Stimulated activated CD8-positive, alpha-beta memory T cell treated with anti-CD3 and anti-CD28 coated beads, Interleukin-7, amount 100 ng/mL, for 48 hours (primary cell): Measurements from ENCODE around the gene KLF14.
"Not testable (repeated sequence)": the region's sequence is repeated elsewhere in the genome, so short reads cannot be mapped to it uniquely, and the experiment has no call there.

Experiments
- DNase-seq, 2 donors: peaks; one replicate each; pipeline ENCODE4 v3.0.0-alpha.2; 2020; ENCODE audit warnings: low read depth in 1 of 2; ENCODE audit errors: extremely low read depth in 1 of 2

Gene KLF14

GRCh38 chr7:130721486-130722277 lies 12.3 kb downstream of the KLF14 start:
- no peak for DNase-seq

- no peak for DNase-seq
Observed at GRCh38 chr7:130719541-130719940, 14.5 kb downstream of the KLF14 start.

GRCh38 chr7:130712416-130712815 lies 21.6 kb downstream of the KLF14 start:
- DNase-seq, result no peak

GRCh38 chr7:130708766-130709165 lies 25.2 kb downstream of the KLF14 start:
- DNase-seq, result no peak

GRCh38 chr7:130708001-130708400 lies 26.0 kb downstream of the KLF14 start:
- DNase-seq, result no peak

GRCh38 chr7:130703851-130704250 lies 30.2 kb downstream of the KLF14 start:
- no peak for DNase-seq

- DNase-seq, result no peak
Observed at GRCh38 chr7:130701650-130702049, 32.4 kb downstream of the KLF14 start.

- no peak for DNase-seq
Observed at GRCh38 chr7:130700760-130701159, 33.2 kb downstream of the KLF14 start.

DNA sequence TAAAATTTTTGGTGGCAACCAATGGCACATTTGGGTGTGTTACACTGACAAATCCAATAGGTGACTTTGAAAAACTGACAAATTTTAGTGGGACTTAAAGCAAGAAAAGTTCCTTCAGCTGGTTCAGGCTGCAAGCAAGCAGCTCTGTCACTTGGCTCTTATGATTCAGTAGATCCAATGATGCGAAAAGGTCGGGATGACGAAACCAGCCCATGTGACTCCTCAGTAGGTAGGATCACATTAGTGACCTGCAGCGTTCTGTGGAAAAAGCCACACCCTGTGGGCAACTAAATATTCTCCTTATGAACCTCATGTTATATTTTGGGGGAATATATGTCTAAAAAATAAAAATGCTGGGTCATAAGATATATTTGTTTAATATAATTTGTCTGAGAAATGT lies 34.3 kb downstream of the KLF14 start:
- DNase-seq, result no peak

- no peak for DNase-seq
Observed at GRCh38 chr7:130697820-130698219, 36.2 kb downstream of the KLF14 start.

DNA sequence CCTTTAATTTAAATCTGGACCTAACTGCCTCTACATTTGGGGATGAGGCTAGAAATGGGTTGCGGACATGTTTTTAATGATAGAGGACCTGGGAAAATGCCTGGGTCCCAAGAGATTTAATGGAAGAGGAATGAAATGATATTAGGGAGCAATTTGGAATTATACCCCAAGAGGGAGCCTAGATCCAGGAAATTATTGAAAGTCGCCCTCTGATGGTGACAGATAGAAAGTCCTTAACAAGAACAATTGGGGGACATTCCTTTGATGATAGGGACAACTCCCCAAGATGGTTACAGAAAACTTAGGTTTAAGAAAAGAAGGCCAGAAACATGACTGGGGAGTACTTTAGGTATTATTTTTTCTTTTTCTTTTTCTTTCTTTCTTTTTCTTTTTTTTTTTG lies 38.2 kb downstream of the KLF14 start:
- no peak for DNase-seq

DNA sequence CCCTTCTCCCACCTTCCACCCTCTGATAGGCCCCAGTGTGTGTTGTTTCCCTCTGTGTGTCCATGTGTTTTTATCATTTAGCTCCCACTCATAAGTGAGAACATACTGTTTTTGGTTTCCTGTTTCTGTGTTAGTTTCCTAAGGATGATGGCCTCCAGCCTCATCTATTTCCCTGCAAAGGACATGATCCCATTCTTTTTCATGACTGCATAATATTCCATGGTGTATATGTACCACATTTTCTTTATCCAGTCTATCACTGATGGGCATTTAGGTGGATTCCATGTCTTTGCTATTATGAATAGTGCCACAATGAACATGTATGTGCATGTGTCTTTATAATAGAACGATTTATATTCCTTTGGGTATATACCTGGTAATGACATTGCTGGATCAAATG lies 41.6 kb downstream of the KLF14 start:
- DNase-seq, result not testable (repeated sequence)

GRCh38 chr7:130689683-130690082 lies 44.3 kb downstream of the KLF14 start:
- DNase-seq, result no peak

- no peak for DNase-seq
Observed at GRCh38 chr7:130683026-130683425, 51.0 kb downstream of the KLF14 start.
